IgD-negative memory B cell (primary cell): ENCODE results near the gene SLC16A10. TPM values are rescaled to one million over a fixed set of nuclear protein-coding genes. Genes with fewer than 3 reads are reported as not detected.
A peak's percentile ranks its signal among the peaks of the same experiment; 100 is the strongest.
"Not testable (repeated sequence)": the region's sequence is repeated elsewhere in the genome, so short reads cannot be mapped to it uniquely, and the experiment has no call there.

Experiments
- H3K27ac Mint-ChIP-seq, 3 donors: one replicate each; pipeline ENCODE4 v1.8.0; 2020 to 2022; ENCODE audit warnings: mild to moderate bottlenecking in 3 of 3, mixed read lengths in 3 of 3, moderate library complexity in 1 of 3
- H3K27me3 Mint-ChIP-seq: one replicate; pipeline ENCODE4 v1.8.0; 2021; ENCODE audit warnings: mixed read lengths
- H3K36me3 Mint-ChIP-seq: one replicate; pipeline ENCODE4 v1.8.0; 2020; ENCODE audit warnings: mild to moderate bottlenecking, mixed read lengths
- H3K4me1 Mint-ChIP-seq, 3 donors: one replicate each; pipeline ENCODE4 v1.8.0; 2020 to 2022; ENCODE audit warnings: mixed read lengths in 3 of 3, mild to moderate bottlenecking in 1 of 3
- H3K4me3 Mint-ChIP-seq, 4 donors: one replicate each; pipeline ENCODE4 v1.8.0; 2020 to 2022; ENCODE audit warnings: mild to moderate bottlenecking in 4 of 4, mixed read lengths in 4 of 4, moderate library complexity in 3 of 4
- H3K9me3 Mint-ChIP-seq, 3 donors: one replicate each; pipeline ENCODE4 v1.8.0; 2020 to 2021; ENCODE audit warnings: mixed read lengths in 3 of 3, mild to moderate bottlenecking in 1 of 3
- polyA plus RNA-seq: library from polyadenylated mRNA; unstranded; fragments of 300-500 nt; fragmentation: Illumina TruSeq; gene quantifications from one replicate; pipeline ENCODE4 v1.2.3, GENCODE V29; 2021

Gene SLC16A10
- polyA plus RNA-seq, 1 donor from 2014 or later: 1.2 TPM

GRCh38 chr6:111070105-111071005 is 16.9 kb upstream of the SLC16A10 start:
- Mint-ChIP-seq H3K4me1 (no peaks in the 10 kb centered on the region), H3K9me3 (peaks cover 0 to 4% (median 0%) of the 10 kb centered on the region in 3 donors), H3K27me3 (peaks cover 36% of the 10 kb centered on the region), H3K4me3 (no peak overlapping the region), H3K27ac (no peak overlapping the region), H3K36me3 (peaks cover 7% of the 10 kb centered on the region)

GRCh38 chr6:111072801-111073360 is 14.4 kb upstream of the SLC16A10 start:
- H3K4me3 Mint-ChIP-seq: no peak overlapping the region
- H3K27me3 Mint-ChIP-seq: peaks cover 26% of the 10 kb centered on the region
- H3K27ac Mint-ChIP-seq: no peak overlapping the region
- peaks cover 0 to 2% (median 0%) of the 10 kb centered on the region in 3 donors for H3K9me3 Mint-ChIP-seq
- peaks cover 2% of the 10 kb centered on the region for H3K36me3 Mint-ChIP-seq
- H3K4me1 Mint-ChIP-seq: no peaks in the 10 kb centered on the region

GRCh38 chr6:111074311-111074710 is 13.0 kb upstream of the SLC16A10 start:
- no peaks in the 10 kb centered on the region for H3K4me1 Mint-ChIP-seq
- no peak overlapping the region for H3K4me3 Mint-ChIP-seq
- peaks cover 2% of the 10 kb centered on the region for H3K36me3 Mint-ChIP-seq
- H3K27ac Mint-ChIP-seq: no peak overlapping the region
- peaks cover 0 to 2% (median 0%) of the 10 kb centered on the region in 3 donors for H3K9me3 Mint-ChIP-seq
- peaks cover 23% of the 10 kb centered on the region for H3K27me3 Mint-ChIP-seq

- Mint-ChIP-seq H3K27ac (no peak overlapping the region), H3K9me3 (peaks cover 0 to 2% (median 0%) of the 10 kb centered on the region in 3 donors), H3K4me1 (no peaks in the 10 kb centered on the region), H3K27me3 (peaks cover 23% of the 10 kb centered on the region), H3K4me3 (no peak overlapping the region), H3K36me3 (peaks cover 2% of the 10 kb centered on the region)
Observed at GRCh38 chr6:111076024-111076695, 11.1 kb upstream of the SLC16A10 start.

GRCh38 chr6:111080698-111081097 is 6.6 kb upstream of the SLC16A10 start:
- Mint-ChIP-seq H3K4me3 (no peak overlapping the region), H3K27me3 (peaks cover 9% of the 10 kb centered on the region), H3K9me3 (no peaks in the 10 kb centered on the region), H3K4me1 (no peaks in the 10 kb centered on the region), H3K27ac (no peak overlapping the region), H3K36me3 (no peaks in the 10 kb centered on the region)

GRCh38 chr6:111086685-111087084 is 618 bp upstream of the SLC16A10 start:
- Mint-ChIP-seq H3K36me3 (no peaks in the 10 kb centered on the region), H3K27me3 (peaks cover 17% of the 10 kb centered on the region), H3K27ac (peak overlapping the region in 1 of 3 donors; percentile 40), H3K9me3 (no peaks in the 10 kb centered on the region), H3K4me1 (peaks cover 10 to 17% (median 17%) of the 10 kb centered on the region in 3 donors), H3K4me3 (peak overlapping the region; percentile 78 to 93 (median 88))

- Mint-ChIP-seq H3K9me3 (no peaks in the 10 kb centered on the region), H3K27me3 (peaks cover 16% of the 10 kb centered on the region), H3K4me1 (peaks cover 10 to 17% (median 17%) of the 10 kb centered on the region in 3 donors), H3K27ac (peak overlapping the region in 1 of 3 donors; percentile 9), H3K4me3 (peak overlapping the region; percentile 82 to 98 (median 94)), H3K36me3 (no peaks in the 10 kb centered on the region)
Observed at GRCh38 chr6:111087871-111088667, 766 bp downstream of the SLC16A10 start.

GRCh38 chr6:111088668-111089003 is 1.3 kb downstream of the SLC16A10 start:
- Mint-ChIP-seq H3K4me1 (peaks cover 10 to 17% (median 17%) of the 10 kb centered on the region in 3 donors), H3K27me3 (peaks cover 12% of the 10 kb centered on the region), H3K9me3 (no peaks in the 10 kb centered on the region), H3K27ac (peak overlapping the region in 1 of 3 donors; percentile 9), H3K4me3 (peak overlapping the region; percentile 82 to 98 (median 94)), H3K36me3 (no peaks in the 10 kb centered on the region)

- H3K4me3 Mint-ChIP-seq: no peak overlapping the region
- H3K27me3 Mint-ChIP-seq: peaks cover 10% of the 10 kb centered on the region
- H3K36me3 Mint-ChIP-seq: no peaks in the 10 kb centered on the region
- H3K4me1 Mint-ChIP-seq: peaks cover 10 to 17% (median 17%) of the 10 kb centered on the region in 3 donors
- H3K9me3 Mint-ChIP-seq: peaks cover 0 to 3% (median 0%) of the 10 kb centered on the region in 3 donors
- H3K27ac Mint-ChIP-seq: no peak overlapping the region
Observed at GRCh38 chr6:111090766-111091165, 3.5 kb downstream of the SLC16A10 start.

GRCh38 chr6:111091987-111092386 is 4.7 kb downstream of the SLC16A10 start:
- no peak overlapping the region for H3K4me3 Mint-ChIP-seq
- no peak overlapping the region for H3K27ac Mint-ChIP-seq
- peaks cover 7 to 8% (median 7%) of the 10 kb centered on the region in 3 donors for H3K4me1 Mint-ChIP-seq
- H3K9me3 Mint-ChIP-seq: peaks cover 0 to 3% (median 0%) of the 10 kb centered on the region in 3 donors
- no peaks in the 10 kb centered on the region for H3K36me3 Mint-ChIP-seq
- peaks cover 3% of the 10 kb centered on the region for H3K27me3 Mint-ChIP-seq

- H3K27ac Mint-ChIP-seq, H3K4me3 Mint-ChIP-seq, H3K4me1 Mint-ChIP-seq: not testable (repeated sequence)
Observed at GRCh38 chr6:111095488-111095887, 8.2 kb downstream of the SLC16A10 start.

GRCh38 chr6:111096246-111096645 is 8.9 kb downstream of the SLC16A10 start:
- no peaks in the 10 kb centered on the region for H3K27me3 Mint-ChIP-seq
- H3K4me3 Mint-ChIP-seq: no peak overlapping the region
- H3K27ac Mint-ChIP-seq: no peak overlapping the region
- no peaks in the 10 kb centered on the region for H3K36me3 Mint-ChIP-seq
- H3K9me3 Mint-ChIP-seq: peaks cover 0 to 3% (median 0%) of the 10 kb centered on the region in 3 donors
- peaks cover 0 to 2% (median 0%) of the 10 kb centered on the region in 3 donors for H3K4me1 Mint-ChIP-seq

More at GRCh38 chr6:111095488-111095887, 8.2 kb downstream of the SLC16A10 start:
- not testable (repeated sequence) for H3K27me3 Mint-ChIP-seq, H3K9me3 Mint-ChIP-seq, H3K36me3 Mint-ChIP-seq

GRCh38 chr6:111098597-111098996 is 11.3 kb downstream of the SLC16A10 start:
- Mint-ChIP-seq H3K9me3 (peaks cover 0 to 3% (median 0%) of the 10 kb centered on the region in 3 donors), H3K27me3 (no peaks in the 10 kb centered on the region), H3K4me3 (no peak overlapping the region), H3K36me3 (no peaks in the 10 kb centered on the region), H3K4me1 (peaks cover 0 to 2% (median 0%) of the 10 kb centered on the region in 3 donors), H3K27ac (no peak overlapping the region)

- no peaks in the 10 kb centered on the region for H3K4me1 Mint-ChIP-seq
- peaks cover 0 to 3% (median 2%) of the 10 kb centered on the region in 3 donors for H3K9me3 Mint-ChIP-seq
- H3K27ac Mint-ChIP-seq: no peak overlapping the region
- H3K36me3 Mint-ChIP-seq: no peaks in the 10 kb centered on the region
- peaks cover 1% of the 10 kb centered on the region for H3K27me3 Mint-ChIP-seq
- H3K4me3 Mint-ChIP-seq: no peak overlapping the region
Observed at GRCh38 chr6:111101987-111102386, 14.7 kb downstream of the SLC16A10 start.
